GM18499 (cell line): ENCODE measurements around the gene SNAPC5.
"Not testable (repeated sequence)": the region's sequence is repeated elsewhere in the genome, so short reads cannot be mapped to it uniquely, and the experiment has no call there.

Source experiments
- ATAC-seq: cut with Tn5 transposase; IDR thresholded peaks from one replicate; pipeline ENCODE4 v1.9.1; 2021; ENCODE audit warnings: moderate number of reproducible peaks; ENCODE audit not compliant: insufficient read depth, unreplicated experiment

SNAPC5 gene

GRCh38 chr15:66497502-66498455 lies at the start of gene SNAPC5:
Gene SNAPC5 (minus strand): TSS chr15:66497762. CDS start chr15:66497731, 31 bp downstream.
- peak; percentile 62 for ATAC-seq

- no peak for ATAC-seq
These were observed 47.7 kb upstream of the SNAPC5 start for GRCh38 chr15:66545255-66545654.

- no peak for ATAC-seq
These were observed 45.3 kb upstream of the SNAPC5 start for GRCh38 chr15:66542896-66543295.

- ATAC-seq, result no peak
These were observed 37.5 kb upstream of the SNAPC5 start for GRCh38 chr15:66535056-66535455.

- no peak for ATAC-seq
These were observed 27.3 kb upstream of the SNAPC5 start for GRCh38 chr15:66524838-66525237.

- ATAC-seq, result no peak
These were observed 26.4 kb upstream of the SNAPC5 start for GRCh38 chr15:66523926-66524325.

GRCh38 chr15:66515901-66516322 lies 18.4 kb upstream of the SNAPC5 start:
- no peak for ATAC-seq

GRCh38 chr15:66514586-66514985 lies 17.0 kb upstream of the SNAPC5 start:
- no peak for ATAC-seq

- ATAC-seq, result no peak
These were observed 10.8 kb upstream of the SNAPC5 start for GRCh38 chr15:66508293-66508883.

- no peak for ATAC-seq
These were observed 8.3 kb upstream of the SNAPC5 start for GRCh38 chr15:66505818-66506217.

GRCh38 chr15:66505430-66505811 lies 7.9 kb upstream of the SNAPC5 start:
- no peak for ATAC-seq

GRCh38 chr15:66504563-66505429 lies 7.2 kb upstream of the SNAPC5 start, which contains the start of the genes RPL4 and ZWILCH:
Gene RPL4 (minus strand): TSS chr15:66504855. CDS start chr15:66504790, 65 bp downstream.
Gene ZWILCH (plus strand): TSS chr15:66505326. CDS start chr15:66505339, 13 bp downstream.
- peak; percentile 50 for ATAC-seq

- ATAC-seq, result no peak
These were observed 6.4 kb upstream of the SNAPC5 start for GRCh38 chr15:66503780-66504562.

- not testable (repeated sequence) for ATAC-seq
These were observed 5.6 kb upstream of the SNAPC5 start for GRCh38 chr15:66503041-66503648.

GRCh38 chr15:66502491-66502890 lies 4.9 kb upstream of the SNAPC5 start:
- no peak for ATAC-seq

- ATAC-seq, result not testable (repeated sequence)
These were observed 2.8 kb upstream of the SNAPC5 start for GRCh38 chr15:66500346-66500745.

GRCh38 chr15:66498501-66499386 lies 1.2 kb upstream of the SNAPC5 start:
- ATAC-seq, result no peak

- ATAC-seq, result no peak
These were observed 536 bp downstream of the SNAPC5 start for GRCh38 chr15:66496951-66497501.
